Measurements from ENCODE around the gene LPP. TPM values are rescaled to one million over a fixed set of nuclear protein-coding genes. Genes with fewer than 3 reads are reported as not detected.

Gene LPP
- total RNA-seq, 1 donor from 2014 or later: 114 TPM

GRCh38 chr3:188925376-188925775 lies 771.4 kb downstream of the LPP start:
- DNase-seq (ENCODE audit: missing footprints) (no peak), ATAC-seq (no peak)
- intact Hi-C loops (cut with DNase I): no loop called here

GRCh38 chr3:188926111-188926510 lies 772.2 kb downstream of the LPP start:
- intact Hi-C loops (cut with DNase I): no loop called here
- DNase-seq (ENCODE audit: missing footprints): no peak

GRCh38 chr3:188926741-188927511 lies 773.0 kb downstream of the LPP start:
- ATAC-seq (no peak), DNase-seq (ENCODE audit: missing footprints) (no peak)
- intact Hi-C loops (cut with DNase I): no loop called here

More at GRCh38 chr3:188926111-188926510, 772.2 kb downstream of the LPP start:
- no peak for ATAC-seq

- DNase-seq (ENCODE audit: missing footprints) (no peak), ATAC-seq (no peak)
- intact Hi-C loops (cut with DNase I): no loop called here
These were observed 774.0 kb downstream of the LPP start for GRCh38 chr3:188927971-188928370.

GRCh38 chr3:188929137-188929536 lies 775.2 kb downstream of the LPP start:
- intact Hi-C loops (cut with DNase I): no loop called here
- DNase-seq (ENCODE audit: missing footprints) (no peak), ATAC-seq (peak; percentile 41)

- ATAC-seq: no peak
- intact Hi-C loops (cut with DNase I): no loop called here
- DNase-seq (ENCODE audit: missing footprints): no peak
These were observed 777.1 kb downstream of the LPP start for GRCh38 chr3:188931036-188931435.

DNA sequence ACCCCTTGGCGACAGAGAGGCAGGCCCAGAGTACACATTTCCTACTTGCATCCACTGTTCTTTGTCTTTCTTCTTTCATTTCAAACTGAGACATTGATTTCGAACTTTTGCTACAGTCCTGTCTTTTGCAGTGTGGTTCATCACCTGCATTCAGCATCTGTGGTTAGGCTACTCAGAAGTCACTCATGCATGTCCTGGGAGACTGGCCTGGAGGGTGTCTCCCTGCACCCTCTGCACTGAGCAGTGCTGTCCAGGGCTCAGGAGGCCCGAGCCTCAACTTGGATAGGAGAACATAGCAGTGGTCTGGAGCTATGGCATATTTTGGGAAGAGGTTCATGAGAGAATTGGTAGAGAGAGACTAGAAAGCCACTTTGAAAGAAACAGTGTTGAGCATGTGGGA lies 777.6 kb downstream of the LPP start:
- intact Hi-C loops (cut with DNase I): no loop called here
- no peak for ATAC-seq
- DNase-seq (ENCODE audit: missing footprints): no peak

DNA sequence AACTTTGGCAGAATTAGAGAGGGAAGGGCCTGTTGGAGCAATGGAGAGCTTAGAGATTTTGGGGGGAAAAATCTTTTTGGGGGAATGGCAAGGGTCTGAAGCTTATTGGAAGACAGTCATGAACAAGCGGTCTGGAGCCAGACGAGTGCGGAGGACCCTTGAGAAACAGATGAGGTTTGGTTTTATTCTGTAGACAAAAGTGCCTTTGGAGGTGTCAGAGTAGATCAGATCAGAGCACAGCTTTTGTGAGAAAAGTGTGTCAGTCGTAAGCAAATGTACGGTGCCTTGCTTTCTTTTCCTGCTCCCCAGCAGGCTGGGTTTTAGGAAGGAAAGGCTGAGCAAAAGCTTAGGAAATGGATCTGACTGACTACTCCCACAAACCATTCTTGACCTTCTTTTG lies 781.0 kb downstream of the LPP start:
- ATAC-seq: no peak
- DNase-seq (ENCODE audit: missing footprints): no peak
- intact Hi-C loops (cut with DNase I): no loop called here

- ATAC-seq: no peak
- intact Hi-C loops (cut with DNase I): no loop called here
- no peak for DNase-seq (ENCODE audit: missing footprints)
These were observed 782.7 kb downstream of the LPP start for GRCh38 chr3:188936597-188937107.

- intact Hi-C loops (cut with DNase I): no loop called here
- DNase-seq (ENCODE audit: missing footprints) (no peak), ATAC-seq (no peak)
These were observed 783.4 kb downstream of the LPP start for GRCh38 chr3:188937389-188937788.

DNA sequence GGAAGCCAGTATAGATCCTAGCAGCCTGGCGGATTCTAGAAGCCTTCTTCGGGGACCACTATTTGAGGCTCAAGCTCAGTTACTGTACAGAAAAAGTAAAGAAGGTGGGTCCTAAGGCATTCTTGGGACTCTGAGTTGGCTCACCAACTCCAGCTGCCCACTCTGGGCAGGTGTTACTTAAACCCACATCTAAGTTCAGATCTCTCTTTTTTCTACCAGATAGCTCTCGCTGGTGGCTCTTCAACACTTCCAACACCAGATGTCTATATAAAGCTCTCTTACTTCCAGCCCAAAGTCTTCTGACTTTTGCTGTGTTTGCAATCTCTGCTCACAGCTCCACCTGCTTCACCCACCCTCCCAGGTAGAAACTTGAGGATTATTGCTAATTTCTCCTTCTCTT lies 785.0 kb downstream of the LPP start:
- DNase-seq (ENCODE audit: missing footprints) (no peak), ATAC-seq (no peak)
- intact Hi-C loops (cut with DNase I): no loop called here

GRCh38 chr3:188939814-188940572 lies 786.0 kb downstream of the LPP start:
- DNase-seq (ENCODE audit: missing footprints): no peak
- ATAC-seq: peak; percentile 27
- intact Hi-C loops (cut with DNase I): loop anchor here (10.0 kb wide), 2 partner anchors 255 to 435 kb away; no protein-coding TSS in a partner anchor

Small RNA genes within 50 kb of the gene (microRNA-seq; reads per million reads assigned to microRNA genes)
- 5,095 reads per million, percentile 92 among the genes with 10 or more reads in this experiment for gene MIR28

All from Right ventricle myocardium inferior (tissue), 1 donor.